Loucy (cell line): ENCODE measurements around the gene TSLP.

ENCODE experiments used
- H2AFZ ChIP-seq: fragments of 200-600 bp; sonication (generic); 2 replicates; pipeline ENCODE4 v1.6.0; 2016; ENCODE audit warnings: antibody characterized with exemption, mild to moderate bottlenecking, low read length, moderate library complexity
- H3F3A ChIP-seq: fragments of 200-600 bp; 2 replicates; pipeline ENCODE4 v1.6.0; 2016; ENCODE audit warnings: antibody characterized with exemption, low read depth, mild to moderate bottlenecking
- H3K27me3 ChIP-seq: fragments of 200-600 bp; sonication (generic); 2 replicates; pipeline ENCODE4 v1.6.1; 2014; ENCODE audit warnings: low read length, mild to moderate bottlenecking; ENCODE audit not compliant: insufficient read depth, poor library complexity, severe bottlenecking
- H3K36me3 ChIP-seq: fragments of 200-600 bp; sonication (generic); 2 replicates; pipeline ENCODE4 v1.6.1; 2016; ENCODE audit warnings: low read length; ENCODE audit not compliant: insufficient read depth
- H3K4me1 ChIP-seq: fragments of 200-600 bp; sonication (generic); 2 replicates; pipeline ENCODE4 v1.5.1; 2014; ENCODE audit warnings: low read length, mild to moderate bottlenecking; ENCODE audit not compliant: insufficient read depth, poor library complexity, severe bottlenecking
- H3K4me2 ChIP-seq: fragments of 200-600 bp; sonication (generic); 2 replicates; pipeline ENCODE4 v1.6.0; 2014; ENCODE audit warnings: antibody characterized with exemption, low read length, low read depth, mild to moderate bottlenecking; ENCODE audit not compliant: poor library complexity, severe bottlenecking
- H3K4me3 ChIP-seq: fragments of 200-600 bp; sonication (generic); 2 replicates; pipeline ENCODE4 v1.5.1; 2014; ENCODE audit warnings: low read length, mild to moderate bottlenecking, mixed read lengths; ENCODE audit not compliant: poor library complexity, severe bottlenecking
- H3K79me2 ChIP-seq: fragments of 200-600 bp; sonication (generic); 2 replicates; pipeline ENCODE4 v1.6.1; 2014; ENCODE audit warnings: low read length; ENCODE audit not compliant: insufficient read depth
- H3K9ac ChIP-seq: fragments of 200-600 bp; sonication (generic); 2 replicates; pipeline ENCODE4 v1.6.0; 2014; ENCODE audit warnings: mild to moderate bottlenecking, low read depth, low read length, moderate library complexity; ENCODE audit not compliant: poor library complexity, severe bottlenecking
- H3K9me2 ChIP-seq: fragments of 200-600 bp; sonication (generic); replicated peaks from 2 replicates; pipeline ENCODE4 v1.6.1; 2016; ENCODE audit warnings: low read depth, low read length, mixed read lengths
- H3K9me3 ChIP-seq: fragments of 200-600 bp; sonication (generic); 2 replicates; pipeline ENCODE4 v1.6.1; 2014; ENCODE audit warnings: mild to moderate bottlenecking, antibody characterized with exemption, low read length, low read depth; ENCODE audit not compliant: insufficient read depth
- H4K20me1 ChIP-seq: fragments of 200-600 bp; sonication (generic); 2 replicates; pipeline ENCODE4 v1.6.0; 2014; ENCODE audit warnings: antibody characterized with exemption, low read length, mild to moderate bottlenecking; ENCODE audit not compliant: insufficient read depth, poor library complexity, severe bottlenecking
- EZH2phosphoT487 ChIP-seq: fragments of 200-600 bp; IDR thresholded peaks from 2 replicates; pipeline ENCODE4 v1.6.1; 2018; ENCODE audit warnings: antibody characterized with exemption, mild to moderate bottlenecking, moderate library complexity, borderline replicate concordance
- TF ChIP-seq, protein P1 (sequence below): fragments of 200-600 bp; sonication (generic); conservative IDR thresholded peaks from 2 replicates; pipeline ENCODE4 v1.5.1; 2014; ENCODE audit warnings: mild to moderate bottlenecking, antibody characterized with exemption, low read length

TSLP gene

DNA sequence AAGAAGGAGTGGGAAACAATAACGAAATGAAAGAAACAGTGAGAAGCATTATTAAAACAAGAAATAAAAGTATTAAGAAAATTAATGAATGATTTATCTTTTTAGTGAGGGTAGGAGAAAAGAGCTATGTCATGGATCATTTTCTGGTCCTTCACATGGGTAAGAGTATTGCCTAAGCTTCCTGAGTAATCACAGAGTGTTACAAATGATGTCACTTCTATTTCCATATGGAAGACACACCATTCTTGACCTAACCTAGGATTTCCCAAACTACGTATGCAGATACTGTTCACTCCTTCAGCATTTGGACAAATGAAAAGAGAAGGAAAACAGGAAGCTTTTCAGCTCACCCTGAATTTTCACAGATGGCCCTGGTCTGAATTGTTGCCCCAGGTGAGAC, 3.3 kb upstream of the TSLP start:
- Histone ChIP-seq H3K4me2 (no peak overlapping the region), H3K36me3 (no peaks in the 10 kb centered on the region), H4K20me1 (no peaks in the 10 kb centered on the region), H3K4me3 (no peak overlapping the region), H3K9me2 (no peaks in the 10 kb centered on the region), H3F3A (no peaks in the 10 kb centered on the region), H3K9ac (no peak overlapping the region), H3K4me1 (peaks cover 4% of the 10 kb centered on the region), H2AFZ (no peak overlapping the region), H3K27me3 (no peaks in the 10 kb centered on the region), H3K9me3 (no peaks in the 10 kb centered on the region), H3K79me2 (no peaks in the 10 kb centered on the region)
- TF ChIP-seq EZH2phosphoT487 = no peak
- TF ChIP-seq, protein P1, sequence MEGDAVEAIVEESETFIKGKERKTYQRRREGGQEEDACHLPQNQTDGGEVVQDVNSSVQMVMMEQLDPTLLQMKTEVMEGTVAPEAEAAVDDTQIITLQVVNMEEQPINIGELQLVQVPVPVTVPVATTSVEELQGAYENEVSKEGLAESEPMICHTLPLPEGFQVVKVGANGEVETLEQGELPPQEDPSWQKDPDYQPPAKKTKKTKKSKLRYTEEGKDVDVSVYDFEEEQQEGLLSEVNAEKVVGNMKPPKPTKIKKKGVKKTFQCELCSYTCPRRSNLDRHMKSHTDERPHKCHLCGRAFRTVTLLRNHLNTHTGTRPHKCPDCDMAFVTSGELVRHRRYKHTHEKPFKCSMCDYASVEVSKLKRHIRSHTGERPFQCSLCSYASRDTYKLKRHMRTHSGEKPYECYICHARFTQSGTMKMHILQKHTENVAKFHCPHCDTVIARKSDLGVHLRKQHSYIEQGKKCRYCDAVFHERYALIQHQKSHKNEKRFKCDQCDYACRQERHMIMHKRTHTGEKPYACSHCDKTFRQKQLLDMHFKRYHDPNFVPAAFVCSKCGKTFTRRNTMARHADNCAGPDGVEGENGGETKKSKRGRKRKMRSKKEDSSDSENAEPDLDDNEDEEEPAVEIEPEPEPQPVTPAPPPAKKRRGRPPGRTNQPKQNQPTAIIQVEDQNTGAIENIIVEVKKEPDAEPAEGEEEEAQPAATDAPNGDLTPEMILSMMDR = no peak

- Histone ChIP-seq H3K9me2 (no peaks in the 10 kb centered on the region), H3K27me3 (no peaks in the 10 kb centered on the region), H3K79me2 (peaks cover 4% of the 10 kb centered on the region; the same call in 1 of the 2 replicates), H3F3A (no peaks in the 10 kb centered on the region), H3K4me1 (peaks cover 8% of the 10 kb centered on the region), H3K9ac (no peak overlapping the region), H3K36me3 (no peaks in the 10 kb centered on the region), H4K20me1 (no peaks in the 10 kb centered on the region), H2AFZ (no peak overlapping the region), H3K4me3 (no peak overlapping the region), H3K4me2 (no peak overlapping the region), H3K9me3 (no peaks in the 10 kb centered on the region)
- no peak for TF ChIP-seq EZH2phosphoT487
- TF ChIP-seq, protein P1 = no peak
Observed at GRCh38 chr5:111069839-111070238, 1.7 kb upstream of the TSLP start.

DNA sequence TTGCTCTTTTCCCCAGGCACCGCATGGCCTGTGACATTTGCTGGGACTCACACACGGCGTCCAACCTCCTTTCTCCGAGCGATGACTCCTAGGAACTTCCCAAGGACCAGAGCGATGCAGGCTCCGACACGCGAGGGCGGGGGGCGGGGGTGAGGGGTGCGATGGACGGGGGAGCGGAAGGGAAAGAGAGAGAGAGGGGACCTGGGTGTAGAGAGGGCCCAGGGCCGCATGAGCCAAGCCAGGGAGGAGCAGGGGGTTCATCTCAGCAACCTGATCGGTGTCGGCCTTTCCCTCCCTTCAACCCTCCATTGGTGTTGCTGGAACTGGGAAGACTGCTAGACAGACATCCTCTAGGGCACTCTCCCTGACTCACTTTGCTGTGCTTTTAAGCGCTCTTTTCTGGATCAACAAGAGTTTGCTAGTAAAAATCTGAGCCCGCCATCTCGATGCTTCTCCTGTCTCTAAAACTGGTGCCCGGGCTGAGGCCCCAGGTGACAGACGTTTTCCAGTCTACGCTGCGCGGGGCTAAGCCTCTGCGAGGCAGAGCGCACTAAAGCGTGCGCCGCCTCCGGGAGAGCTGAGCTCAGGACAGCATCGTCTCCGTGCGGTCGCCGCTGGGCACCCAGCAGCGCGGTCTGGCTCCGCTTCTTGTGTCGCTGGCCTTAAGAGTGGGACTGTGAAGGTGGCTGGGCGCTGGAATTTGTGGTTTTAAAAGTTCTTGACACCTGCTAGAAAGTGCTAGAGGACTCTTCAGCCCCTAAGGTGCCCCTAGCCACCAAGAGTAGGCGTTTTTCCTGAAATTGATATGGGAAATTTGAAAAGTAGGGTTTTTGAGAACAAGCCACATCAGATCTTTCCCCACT, 1.0 kb upstream of the TSLP start:
- TF ChIP-seq, protein P1 = no peak
- no peak for TF ChIP-seq EZH2phosphoT487
- Histone ChIP-seq H4K20me1 (no peaks in the 10 kb centered on the region), H3K4me2 (no peak overlapping the region), H3K9me3 (no peaks in the 10 kb centered on the region), H3K27me3 (no peaks in the 10 kb centered on the region), H3K79me2 (peaks cover 4% of the 10 kb centered on the region; the same call in 1 of the 2 replicates), H3F3A (no peaks in the 10 kb centered on the region), H3K4me3 (no peak overlapping the region), H3K9me2 (no peaks in the 10 kb centered on the region), H3K4me1 (peaks cover 8% of the 10 kb centered on the region), H3K36me3 (no peaks in the 10 kb centered on the region), H2AFZ (no peak overlapping the region), H3K9ac (no peak overlapping the region)
